Muscle of leg (tissue), 11 donors: ENCODE data around the gene ADIG. TPM values are rescaled to one million over a fixed set of nuclear protein-coding genes. Genes with fewer than 3 reads are reported as not detected.

Experiments used
- DNase-seq: peaks from one replicate; pipeline ENCODE4 v3.0.0; 2013
- H3K27ac ChIP-seq: one replicate; pipeline ENCODE4 v1.5.1; 2013; ENCODE audit warnings: mild to moderate bottlenecking, low read length, control low read depth
- H3K27me3 ChIP-seq: one replicate; pipeline ENCODE4 v1.6.1; 2013; ENCODE audit warnings: low read length; ENCODE audit not compliant: control insufficient read depth, insufficient read depth
- H3K36me3 ChIP-seq: one replicate; pipeline ENCODE4 v1.6.1; 2013; ENCODE audit warnings: low read length; ENCODE audit not compliant: control insufficient read depth, insufficient read depth
- H3K4me1 ChIP-seq: one replicate; pipeline ENCODE4 v1.6.1; 2013; ENCODE audit warnings: low read length; ENCODE audit not compliant: control insufficient read depth, insufficient read depth
- H3K4me3 ChIP-seq: one replicate; pipeline ENCODE4 v1.5.1; 2013; ENCODE audit warnings: low read length, control low read depth
- H3K9me3 ChIP-seq: replicated peaks from 2 replicates; pipeline ENCODE4 v1.6.1; 2013; ENCODE audit warnings: low read depth, low read length; ENCODE audit not compliant: control insufficient read depth
- WGBS: methylation state at CpG from one replicate; pipeline ENCODE4 v1.1.5; 2013; ENCODE audit warnings: missing lambda C conversion rate; ENCODE audit not compliant: insufficient coverage; 5-methylcytosine and 5-hydroxymethylcytosine counted together
- polyA plus RNA-seq, 8 donors: library from polyadenylated mRNA; unstranded; fragments of 120-200 nt; gene quantifications; one replicate each; pipeline versions ENCODE4 v1.2.1 to v1.2.3, GENCODE V29; 2013; ENCODE audit warnings: inconsistent platforms in 1 of 8, low replicate concordance in 1 of 8; ENCODE audit not compliant: insufficient read length in 8 of 8, insufficient read depth in 1 of 8
- total RNA-seq: library from RNA; stranded (reverse); fragments of 120-200 nt; gene quantifications from one replicate; pipeline ENCODE4 v1.2.4, GENCODE V29; 2013

The ADIG gene
- total and polyA plus RNA-seq, 9 donors = not detected

- peaks cover 53% of the 10 kb centered on the region for H3K36me3 ChIP-seq
- DNase-seq = no peak
- WGBS = no CpG with 5 or more reads among the region's 1 CpG
Measured at GRCh38 chr20:38550274-38550673, 30.7 kb upstream of the ADIG start.

GRCh38 chr20:38551056-38551626 lies 29.9 kb upstream of the ADIG start:
- WGBS = 92% methylated on average over 7 of the region's 7 CpGs
- Histone ChIP-seq H3K9me3 (peaks cover 4% of the 10 kb centered on the region), H3K4me1 (no peaks in the 10 kb centered on the region), H3K36me3 (peaks cover 45% of the 10 kb centered on the region), H3K27ac (no peak overlapping the region), H3K4me3 (no peak overlapping the region), H3K27me3 (no peaks in the 10 kb centered on the region)
- no peak for DNase-seq

More at GRCh38 chr20:38550274-38550673, 30.7 kb upstream of the ADIG start:
- Histone ChIP-seq H3K9me3 (peaks cover 3% of the 10 kb centered on the region), H3K27me3 (no peaks in the 10 kb centered on the region), H3K27ac (no peak overlapping the region), H3K4me1 (no peaks in the 10 kb centered on the region), H3K4me3 (no peak overlapping the region)

GRCh38 chr20:38554986-38555385 lies 26.0 kb upstream of the ADIG start:
- peaks cover 55% of the 10 kb centered on the region for H3K36me3 ChIP-seq

GRCh38 chr20:38555395-38555794 lies 25.6 kb upstream of the ADIG start:
- peaks cover 4% of the 10 kb centered on the region for H3K9me3 ChIP-seq
- no peak overlapping the region for H3K27ac ChIP-seq
- H3K4me1 ChIP-seq = no peaks in the 10 kb centered on the region
- H3K4me3 ChIP-seq = no peak overlapping the region
- no peak for DNase-seq
- H3K27me3 ChIP-seq = no peaks in the 10 kb centered on the region
- H3K36me3 ChIP-seq = peaks cover 53% of the 10 kb centered on the region

More at GRCh38 chr20:38554986-38555385, 26.0 kb upstream of the ADIG start:
- Histone ChIP-seq H3K4me3 (no peak overlapping the region), H3K27me3 (no peaks in the 10 kb centered on the region), H3K4me1 (no peaks in the 10 kb centered on the region), H3K27ac (no peak overlapping the region), H3K9me3 (peaks cover 4% of the 10 kb centered on the region)
- whole genome bisulfite sequencing = no CpG with 5 or more reads among the region's 2 CpGs
- DNase-seq = no peak

- Histone ChIP-seq H3K4me1 (no peaks in the 10 kb centered on the region), H3K27me3 (no peaks in the 10 kb centered on the region), H3K4me3 (no peak overlapping the region), H3K9me3 (peaks cover 4% of the 10 kb centered on the region), H3K36me3 (peaks cover 39% of the 10 kb centered on the region), H3K27ac (no peak overlapping the region)
- WGBS = no CpG with 5 or more reads among the region's 2 CpGs
- no peak for DNase-seq
Measured at GRCh38 chr20:38557174-38557573, 23.8 kb upstream of the ADIG start.

- WGBS = no CpG with 5 or more reads among the region's 3 CpGs
- Histone ChIP-seq H3K27me3 (no peaks in the 10 kb centered on the region), H3K27ac (no peak overlapping the region), H3K9me3 (peaks cover 4% of the 10 kb centered on the region), H3K4me3 (no peak overlapping the region), H3K4me1 (no peaks in the 10 kb centered on the region), H3K36me3 (peaks cover 35% of the 10 kb centered on the region)
- no peak for DNase-seq
Measured at GRCh38 chr20:38558596-38559360, 22.2 kb upstream of the ADIG start.

- Histone ChIP-seq H3K4me1 (no peaks in the 10 kb centered on the region), H3K27me3 (no peaks in the 10 kb centered on the region), H3K36me3 (peaks cover 33% of the 10 kb centered on the region), H3K4me3 (no peak overlapping the region), H3K9me3 (peaks cover 4% of the 10 kb centered on the region), H3K27ac (no peak overlapping the region)
- WGBS = no CpG with 5 or more reads among the region's 3 CpGs
- DNase-seq = no peak
Measured at GRCh38 chr20:38559764-38560163, 21.2 kb upstream of the ADIG start.

- H3K36me3 ChIP-seq = peaks cover 26% of the 10 kb centered on the region
- no CpG with 5 or more reads among the region's 6 CpGs for WGBS
- no peak for DNase-seq
- no peaks in the 10 kb centered on the region for H3K27me3 ChIP-seq
- H3K4me1 ChIP-seq = no peaks in the 10 kb centered on the region
- no peak overlapping the region for H3K27ac ChIP-seq
- H3K4me3 ChIP-seq = no peak overlapping the region
- no peaks in the 10 kb centered on the region for H3K9me3 ChIP-seq
Measured at GRCh38 chr20:38563802-38564431, 17.1 kb upstream of the ADIG start.

GRCh38 chr20:38564680-38565079 lies 16.3 kb upstream of the ADIG start:
- no peaks in the 10 kb centered on the region for H3K4me1 ChIP-seq
- no peak overlapping the region for H3K4me3 ChIP-seq
- 100% methylated on average over 1 of the region's 1 CpG for WGBS
- no peaks in the 10 kb centered on the region for H3K9me3 ChIP-seq
- H3K27me3 ChIP-seq = no peaks in the 10 kb centered on the region
- DNase-seq = no peak
- no peak overlapping the region for H3K27ac ChIP-seq
- peaks cover 28% of the 10 kb centered on the region for H3K36me3 ChIP-seq

- Histone ChIP-seq H3K4me1 (no peaks in the 10 kb centered on the region), H3K9me3 (no peaks in the 10 kb centered on the region), H3K27ac (no peak overlapping the region), H3K4me3 (no peak overlapping the region), H3K27me3 (no peaks in the 10 kb centered on the region), H3K36me3 (peaks cover 32% of the 10 kb centered on the region)
- 92% methylated on average over 2 of the region's 6 CpGs for WGBS
- DNase-seq = no peak
Measured at GRCh38 chr20:38566036-38566598, 14.9 kb upstream of the ADIG start.
